ENCODE data around the gene TGFB1. TPM values are rescaled to one million over a fixed set of nuclear protein-coding genes. Genes with fewer than 3 reads are reported as not detected.

Gene TGFB1
- polyA plus RNA-seq, 1 donor (not counting 4 experiments of a cell fraction or from before 2014, with no cell fraction given), result 5.8 TPM

GRCh38 chr19:41330481-41330880, 23.2 kb downstream of the TGFB1 start:
- Histone ChIP-seq H3K9ac (ENCODE audit: control insufficient read depth, extremely low read depth, insufficient read depth, low read length) (no peak overlapping the region), H3K79me2 (ENCODE audit: control insufficient read depth, insufficient read depth, low read length) (peaks cover 2% of the 10 kb centered on the region), H3K4me2 (ENCODE audit: control insufficient read depth, extremely low read depth, insufficient read depth, low read depth, low read length) (no peak overlapping the region), H3K36me3 (ENCODE audit: control insufficient read depth in 2 of 2, extremely low read depth in 1 of 2, insufficient read depth in 2 of 2, low read length in 2 of 2) (peaks cover 12 to 14% of the 10 kb centered on the region in 2 experiments), H3K9me1 (ENCODE audit: control insufficient read depth, extremely low read depth, insufficient read depth, low read length) (no peaks in the 10 kb centered on the region), H3K9me3 (ENCODE audit: control insufficient read depth, low read depth, low read length) (no peaks in the 10 kb centered on the region), H3K4me1 (ENCODE audit: control insufficient read depth, extremely low read depth, insufficient read depth, low read length) (peaks cover 27% of the 10 kb centered on the region), H4K20me1 (ENCODE audit: control insufficient read depth, extremely low read depth, insufficient read depth, low read length) (peaks cover 3% of the 10 kb centered on the region), H3K4me3 (ENCODE audit: control insufficient read depth in 2 of 3, extremely low read depth in 1 of 3, insufficient read depth in 2 of 3, low read depth in 1 of 3, low read length in 3 of 3) (no peak overlapping the region), H3K27ac (ENCODE audit: control insufficient read depth, insufficient read depth, low read length) (no peak overlapping the region), H3K27me3 (ENCODE audit: control insufficient read depth, extremely low read depth, insufficient read depth, low read length) (no peaks in the 10 kb centered on the region), H2AFZ (ENCODE audit: control insufficient read depth, low read length) (no peak overlapping the region)
- no peak for FAIRE-seq
- DNase-seq (ENCODE audit: low read depth, low spot score), result no peak
- dilution Hi-C loops (cut with MboI; ENCODE audit: extremely low pct_ligation_motif_present, low sequenced_read_pairs), result no loop called here
- TF ChIP-seq EZH2 (IDR thresholded peaks at IDR 0.05; ENCODE audit: low read length) (no peak), CTCF (optimal IDR thresholded peaks at IDR 0.05 in 1 of 3, IDR thresholded peaks at IDR 0.05 in 1 of 3, conservative IDR thresholded peaks at IDR 0.05 in 1 of 3; ENCODE audit: extremely low read depth in 1 of 3, insufficient read depth in 2 of 3, low read length in 3 of 3) (no peak)

- DNase-seq (ENCODE audit: low read depth, low spot score) (no peak), FAIRE-seq (no peak)
- H3K27me3 ChIP-seq (ENCODE audit: control insufficient read depth, extremely low read depth, insufficient read depth, low read length), result no peaks in the 10 kb centered on the region
- dilution Hi-C loops (cut with MboI; ENCODE audit: extremely low pct_ligation_motif_present, low sequenced_read_pairs), result no loop called here
- TF ChIP-seq CTCF (optimal IDR thresholded peaks at IDR 0.05 in 1 of 3, IDR thresholded peaks at IDR 0.05 in 1 of 3, conservative IDR thresholded peaks at IDR 0.05 in 1 of 3; ENCODE audit: extremely low read depth in 1 of 3, insufficient read depth in 2 of 3, low read length in 3 of 3) (no peak), EZH2 (IDR thresholded peaks at IDR 0.05; ENCODE audit: low read length) (no peak)
- H2AFZ ChIP-seq (ENCODE audit: control insufficient read depth, low read length), result no peak overlapping the region
- H3K79me2 ChIP-seq (ENCODE audit: control insufficient read depth, insufficient read depth, low read length), result peaks cover 2% of the 10 kb centered on the region
- peaks cover 12% of the 10 kb centered on the region in 2 experiments for H3K36me3 ChIP-seq (ENCODE audit: control insufficient read depth in 2 of 2, extremely low read depth in 1 of 2, insufficient read depth in 2 of 2, low read length in 2 of 2)
- peaks cover 3% of the 10 kb centered on the region for H4K20me1 ChIP-seq (ENCODE audit: control insufficient read depth, extremely low read depth, insufficient read depth, low read length)
- peaks cover 27% of the 10 kb centered on the region for H3K4me1 ChIP-seq (ENCODE audit: control insufficient read depth, extremely low read depth, insufficient read depth, low read length)
- no peaks in the 10 kb centered on the region for H3K9me1 ChIP-seq (ENCODE audit: control insufficient read depth, extremely low read depth, insufficient read depth, low read length)
- no peak overlapping the region for H3K4me3 ChIP-seq (ENCODE audit: control insufficient read depth in 2 of 3, extremely low read depth in 1 of 3, insufficient read depth in 2 of 3, low read depth in 1 of 3, low read length in 3 of 3)
- peak overlapping the region; percentile 72 for H3K27ac ChIP-seq (ENCODE audit: control insufficient read depth, insufficient read depth, low read length)
- H3K9ac ChIP-seq (ENCODE audit: control insufficient read depth, extremely low read depth, insufficient read depth, low read length), result peak overlapping the region; percentile 74
- no peaks in the 10 kb centered on the region for H3K9me3 ChIP-seq (ENCODE audit: control insufficient read depth, low read depth, low read length)
- H3K4me2 ChIP-seq (ENCODE audit: control insufficient read depth, extremely low read depth, insufficient read depth, low read depth, low read length), result peak overlapping the region; percentile 72
These were observed 24.9 kb downstream of the TGFB1 start for GRCh38 chr19:41328842-41329225.
